H1 (cell line): ENCODE data around the gene KCNH8. TPM values are rescaled to one million over a fixed set of nuclear protein-coding genes. Genes with fewer than 3 reads are reported as not detected.

Experiments used
- CTCF ChIA-PET: fragments of 300-600 bp; sonication (Branson Sonifier 250); formaldehyde crosslinking; loops from one replicate; lab custom pipeline; 2021; ENCODE audit not compliant: partially characterized antibody; lab: Charles Lee
- POLR2A ChIA-PET: fragments of 300-600 bp; sonication (Branson Sonifier 250); formaldehyde crosslinking; loops from one replicate; lab custom pipeline; 2021; ENCODE audit warnings: inconsistent platforms; ENCODE audit not compliant: partially characterized antibody; lab: Charles Lee
- DNase-seq, 2 experiments: peaks; one replicate each; pipeline versions ENCODE4 v3.0.0 to v3.0.0-alpha.2; 2010 to 2022; ENCODE audit warnings: low spot score in 2 of 2, low read depth in 1 of 2, mixed read lengths in 1 of 2
- FAIRE-seq: peaks from 2 replicates; lab custom pipeline; 2011; peaks lifted over from hg19 to GRCh38; lab: Jason Lieb, UNC
- H2AFZ ChIP-seq: 2 replicates; pipeline ENCODE4 v1.8.1; 2012; ENCODE audit warnings: low read length, inconsistent platforms
- H2AK5ac ChIP-seq: 2 replicates; pipeline ENCODE4 v1.6.1; 2013; ENCODE audit warnings: low read depth, low read length
- H2BK120ac ChIP-seq: replicated peaks from 2 replicates; pipeline ENCODE3; 2013; ENCODE audit warnings: low read depth, low read length, inconsistent platforms
- H2BK12ac ChIP-seq: 2 replicates; pipeline ENCODE4 v1.6.1; 2013; ENCODE audit warnings: low read depth, low read length
- H2BK15ac ChIP-seq: 2 replicates; pipeline ENCODE4 v1.6.1; 2013; ENCODE audit warnings: low read length
- H2BK20ac ChIP-seq: 2 replicates; pipeline ENCODE4 v1.6.1; 2013; ENCODE audit warnings: low read length
- H2BK5ac ChIP-seq: 2 replicates; pipeline ENCODE4 v1.6.1; 2013; ENCODE audit warnings: low read depth, low read length
- H3K14ac ChIP-seq: 2 replicates; pipeline ENCODE4 v1.6.1; 2013; ENCODE audit warnings: inconsistent platforms; ENCODE audit not compliant: insufficient read length
- H3K18ac ChIP-seq: 2 replicates; pipeline ENCODE4 v1.6.1; 2013; ENCODE audit warnings: low read length; ENCODE audit errors: extremely low read depth
- H3K23ac ChIP-seq: 2 replicates; pipeline ENCODE4 v1.6.1; 2013; ENCODE audit warnings: inconsistent platforms; ENCODE audit not compliant: insufficient read length
- H3K23me2 ChIP-seq: 2 replicates; pipeline ENCODE4 v1.6.1; 2013; ENCODE audit warnings: low read depth, low read length
- H3K27ac ChIP-seq: 2 replicates; pipeline ENCODE4 v1.6.1; 2011; ENCODE audit warnings: low read depth, low read length, inconsistent platforms
- H3K27me3 ChIP-seq, 4 experiments: replicated peaks in 1 of 4; 1 replicate in 1 of 4; 2 replicates in 3 of 4; pipeline versions ENCODE4 v1.6.1 to v1.8.1; 2011 to 2013; ENCODE audit warnings: low read length in 3 of 4, mild to moderate bottlenecking in 3 of 4, inconsistent platforms in 2 of 4, mixed read lengths in 2 of 4, moderate library complexity in 1 of 4; ENCODE audit not compliant: control insufficient read depth in 3 of 4, insufficient read depth in 3 of 4; ENCODE audit errors: extremely low read depth in 1 of 4
- H3K36me3 ChIP-seq, 4 experiments: 2 replicates each; pipeline versions ENCODE4 v1.6.1 to v1.8.1; 2011 to 2013; ENCODE audit warnings: mild to moderate bottlenecking in 4 of 4, low read length in 3 of 4, moderate library complexity in 2 of 4, control low read depth in 1 of 4, inconsistent platforms in 1 of 4; ENCODE audit not compliant: insufficient read depth in 4 of 4, control insufficient read depth in 2 of 4
- H3K4ac ChIP-seq: replicated peaks from 2 replicates; pipeline ENCODE3; 2013; ENCODE audit warnings: low read length, low read depth, mixed read lengths, inconsistent platforms; ENCODE audit not compliant: insufficient read length
- H3K4me1 ChIP-seq, 4 experiments: replicated peaks in 1 of 4; 1 replicate in 1 of 4; 2 replicates in 3 of 4; pipeline versions ENCODE4 v1.6.1 to v1.8.1; 2011 to 2013; ENCODE audit warnings: low read length in 3 of 4, inconsistent platforms in 2 of 4, mixed read lengths in 1 of 4; ENCODE audit not compliant: insufficient read depth in 4 of 4, control insufficient read depth in 3 of 4
- H3K4me2 ChIP-seq, 2 experiments: 2 replicates each; pipeline versions ENCODE4 v1.6.1 to v1.8.1; 2011 to 2013; ENCODE audit warnings: low read depth in 2 of 2, low read length in 2 of 2, control low read depth in 1 of 2, inconsistent platforms in 1 of 2, mild to moderate bottlenecking in 1 of 2; ENCODE audit not compliant: insufficient read depth in 1 of 2
- H3K4me3 ChIP-seq, 4 experiments: fragments of 200-600, 300-600 bp in 1 of 4; sonication (generic), shearing (Covaris generic), sonication (Bioruptor Twin) in 1 of 4; 2 replicates each; pipeline versions ENCODE4 v1.5.1 to v1.8.1; 2011 to 2016; ENCODE audit warnings: low read length in 4 of 4, low read depth in 3 of 4, control low read depth in 2 of 4, inconsistent platforms in 2 of 4, mild to moderate bottlenecking in 2 of 4, mixed read lengths in 1 of 4, moderate library complexity in 1 of 4; ENCODE audit not compliant: insufficient read depth in 2 of 4; ENCODE audit errors: extremely low read depth in 1 of 4
- H3K56ac ChIP-seq: replicated peaks from 2 replicates; pipeline ENCODE3; 2013; ENCODE audit warnings: low read depth, mild to moderate bottlenecking, mixed read lengths, low read length, inconsistent platforms; ENCODE audit not compliant: insufficient read length
- H3K79me1 ChIP-seq: 2 replicates; pipeline ENCODE4 v1.6.1; 2013; ENCODE audit warnings: low read depth, low read length, control low read depth
- H3K79me2 ChIP-seq, 2 experiments: 2 replicates each; pipeline versions ENCODE4 v1.6.1 to v1.8.1; 2012 to 2013; ENCODE audit warnings: low read length in 2 of 2, mild to moderate bottlenecking in 2 of 2, inconsistent platforms in 1 of 2; ENCODE audit not compliant: insufficient read depth in 2 of 2, control insufficient read depth in 1 of 2
- H3K9ac ChIP-seq, 4 experiments: replicated peaks in 1 of 4; 1 replicate in 1 of 4; 2 replicates in 3 of 4; pipeline versions ENCODE4 v1.6.1 to v1.8.1; 2011 to 2013; ENCODE audit warnings: low read depth in 3 of 4, low read length in 3 of 4, control low read depth in 2 of 4, mild to moderate bottlenecking in 2 of 4, moderate library complexity in 2 of 4, inconsistent platforms in 1 of 4; ENCODE audit errors: extremely low read depth in 1 of 4
- H3K9me3 ChIP-seq, 2 experiments: 2 replicates each; pipeline versions ENCODE4 v1.6.1 to v1.8.1; 2012 to 2013; ENCODE audit warnings: mild to moderate bottlenecking in 2 of 2, moderate library complexity in 2 of 2, control low read depth in 1 of 2, inconsistent platforms in 1 of 2, low read depth in 1 of 2, low read length in 1 of 2, mixed read lengths in 1 of 2; ENCODE audit not compliant: insufficient read depth in 2 of 2
- H4K20me1 ChIP-seq, 2 experiments: replicated peaks in 1 of 2; 2 replicates each; pipeline versions ENCODE3 to v1.8.1; 2011 to 2013; ENCODE audit warnings: inconsistent platforms in 2 of 2, low read length in 2 of 2, mild to moderate bottlenecking in 1 of 2; ENCODE audit not compliant: insufficient read depth in 2 of 2, control insufficient read depth in 1 of 2
- H4K5ac ChIP-seq: 2 replicates; pipeline ENCODE4 v1.6.1; 2013; ENCODE audit warnings: low read length, low read depth, mixed read lengths, inconsistent platforms; ENCODE audit not compliant: insufficient read length
- H4K8ac ChIP-seq: 2 replicates; pipeline ENCODE4 v1.8.0; 2013; ENCODE audit warnings: mild to moderate bottlenecking, moderate library complexity, low read length, inconsistent platforms; ENCODE audit not compliant: insufficient read depth; ENCODE audit errors: extremely low read depth
- H4K91ac ChIP-seq: replicated peaks from 2 replicates; pipeline ENCODE3; 2013; ENCODE audit warnings: low read length, mixed read lengths, inconsistent platforms; ENCODE audit not compliant: insufficient read length
- JUND ChIP-seq: IDR thresholded peaks from 2 replicates; pipeline ENCODE4 v1.6.1; 2011; ENCODE audit warnings: mild to moderate bottlenecking, improper control_type of control experiment, low read length
- PHF8 ChIP-seq: fragments of 200-600 bp; sonication (generic); conservative IDR thresholded peaks from 2 replicates; pipeline ENCODE4 v1.7.1; 2012; ENCODE audit warnings: low read depth, mild to moderate bottlenecking, inconsistent platforms, low read length, moderate library complexity
- WGBS, 2 experiments: shearing (Covaris generic) in 1 of 2; methylation state at CpG; one replicate each; pipeline versions ENCODE4 v1.1.6 to v1.1.7; 2013 to 2015; ENCODE audit warnings: low lambda C conversion rate in 2 of 2, mixed read lengths in 2 of 2, inconsistent platforms in 1 of 2, low coverage in 1 of 2, missing lambda C conversion rate in 1 of 2; ENCODE audit not compliant: insufficient replicate concordance in 2 of 2, insufficient coverage in 1 of 2, insufficient read length in 1 of 2; ENCODE audit errors: extremely low coverage in 1 of 2, missing lambda C conversion rate in 1 of 2; 5-methylcytosine and 5-hydroxymethylcytosine counted together
- polyA plus RNA-seq, 7 experiments: library from polyadenylated mRNA; depleted of rRNA in 3 of 7; stranded (reverse) in 5 of 7; unstranded in 2 of 7; fragments of >200 nt in 5 of 7; fragments of 200-250 nt in 2 of 7; gene quantifications; 1 replicate in 5 of 7; 2 replicates in 1 of 7; 4 replicates in 1 of 7; pipeline versions ENCODE4 v1.2.1 to v1.2.3, GENCODE V29; 2011 to 2013; ENCODE audit warnings: missing spikeins in 2 of 7, mixed read lengths in 2 of 7
- total RNA-seq: library from RNA; stranded (reverse); fragmentation: NEBNext Ultra II Directional; extraction: Animal tissue kit (Norgen Biotek cat#: 25700); gene quantifications from 2 replicates; pipeline ENCODE4 v1.2.1, GENCODE V29; 2021

KCNH8 gene
- total and polyA plus RNA-seq, 2 of the 8 experiments (the other 6 are each of a cell fraction or from before 2014, with no cell fraction given): 2.2 to 2.4 TPM

- Histone ChIP-seq H3K9ac (no peak overlapping the region; a peak in 1 of 7 replicates), H3K79me1 (no peaks in the 10 kb centered on the region), H3K4me1 (peaks cover 0 to 5% (median 0%) of the 10 kb centered on the region in 4 experiments; a peak in 2 of 7 replicates), H4K91ac (no peak overlapping the region), H2BK12ac (0 out of 2 replicates have a peak overlapping the region, but pooled peaks have one; percentile 30), H3K36me3 (no peaks in the 10 kb centered on the region), H4K20me1 (no peaks in the 10 kb centered on the region), H2AFZ (no peak overlapping the region), H3K9me3 (no peaks in the 10 kb centered on the region), H3K18ac (no peak overlapping the region), H2BK20ac (no peak overlapping the region), H3K56ac (no peak overlapping the region), H4K5ac (no peak overlapping the region), H2BK15ac (no peak overlapping the region), H3K4me3 (no peak overlapping the region), H3K23ac (no peak overlapping the region), H2AK5ac (no peak overlapping the region; the same call in 1 of the 2 replicates), H3K27me3 (no peaks in the 10 kb centered on the region), H3K4ac (peak overlapping the region; percentile 36), H3K14ac (no peak overlapping the region), H2BK5ac (no peak overlapping the region), H4K8ac (no peak overlapping the region), H3K79me2 (no peaks in the 10 kb centered on the region), H3K4me2 (no peak overlapping the region), H3K23me2 (no peaks in the 10 kb centered on the region), H3K27ac (no peak overlapping the region), H2BK120ac (no peak overlapping the region)
- FAIRE-seq (no peak), DNase-seq (no peak)
- 92% methylated on average over 8 of the region's 8 CpGs; no CpG with 5 or more reads in 1 of the 2 experiments for WGBS, 2 experiments
- CTCF ChIA-PET: no interaction called here
- POLR2A ChIA-PET: no interaction called here
- TF ChIP-seq JUND (no peak), PHF8 (no peak)
Observed at GRCh38 chr3:19394946-19395345, 246.6 kb downstream of the KCNH8 start.
